IMR-90 (cell line): ENCODE results near the gene EFNA5.

ENCODE experiments used
- CTCF ChIP-seq: conservative IDR thresholded peaks from 2 replicates; pipeline ENCODE4 v1.5.1; 2012; ENCODE audit warnings: mild to moderate bottlenecking, low read depth, low read length, improper control_type of control experiment
- MXI1 ChIP-seq: IDR thresholded peaks from 2 replicates; pipeline ENCODE4 v1.6.1; 2012; ENCODE audit warnings: low read depth, mild to moderate bottlenecking, low read length, moderate library complexity, borderline replicate concordance
- POLR2A ChIP-seq: IDR thresholded peaks from 2 replicates; pipeline ENCODE4 v1.6.1; 2012; ENCODE audit warnings: mild to moderate bottlenecking, low read depth, low read length
- SMC3 ChIP-seq: fragments of 150-350 bp; IDR thresholded peaks from 2 replicates; pipeline ENCODE4 v1.6.1; 2016; ENCODE audit warnings: low read depth, mild to moderate bottlenecking, antibody characterized with exemption, low read length, moderate library complexity

- no peak for TF ChIP-seq CTCF
- no peak for TF ChIP-seq MXI1
- TF ChIP-seq POLR2A: no peak
- no peak for TF ChIP-seq SMC3
Measured at GRCh38 chr5:107598958-107599357, 71.8 kb downstream of the EFNA5 start.
